Uterus (tissue), 4 donors: ENCODE measurements around the gene OR10C1. TPM values are rescaled to one million over a fixed set of nuclear protein-coding genes. Genes with fewer than 3 reads are reported as not detected.

Source experiments
- DNase-seq, 2 donors: peaks; one replicate each; pipeline ENCODE4 v3.0.0-alpha.2; 2019 to 2020
- H3K27ac ChIP-seq, 2 donors: fragments of 200-600 bp; sonication (generic); 1 replicate in 1 of 2; 2 replicates in 1 of 2; pipeline ENCODE4 v1.5.1; 2016 to 2018
- H3K27me3 ChIP-seq, 2 donors: fragments of 200-600 bp; sonication (generic); one replicate each; pipeline ENCODE4 v1.5.1; 2018 to 2019; ENCODE audit warnings: control low read depth in 1 of 2
- H3K36me3 ChIP-seq, 2 donors: fragments of 200-600 bp; sonication (generic); one replicate each; pipeline ENCODE4 v1.5.1; 2019; ENCODE audit warnings: control low read depth in 1 of 2
- H3K4me1 ChIP-seq, 2 donors: fragments of 200-600 bp; sonication (generic); one replicate each; pipeline ENCODE4 v1.5.1; 2018 to 2019; ENCODE audit warnings: control low read depth in 1 of 2
- H3K4me3 ChIP-seq, 2 donors: fragments of 200-600 bp; sonication (generic); 1 replicate in 1 of 2; 2 replicates in 1 of 2; pipeline ENCODE4 v1.5.1; 2018 to 2019; ENCODE audit warnings: mild to moderate bottlenecking in 1 of 2
- H3K9me3 ChIP-seq, 2 donors: fragments of 200-600 bp; sonication (generic); one replicate each; pipeline ENCODE4 v1.5.1; 2019; ENCODE audit warnings: control low read depth in 1 of 2
- CTCF ChIP-seq, 4 experiments: fragments of 200-600 bp in 2 of 4; fragments of 450-650 bp in 2 of 4; sonication (generic) in 2 of 4; IDR thresholded peaks; one replicate each; pipeline ENCODE4 v1.5.1; 2016 to 2019; ENCODE audit warnings: antibody characterized with exemption in 4 of 4, mild to moderate bottlenecking in 2 of 4, moderate library complexity in 1 of 4
- POLR2A ChIP-seq, 2 donors: fragments of 450-650 bp; IDR thresholded peaks; one replicate each; pipeline ENCODE4 v1.6.1; 2016; ENCODE audit warnings: antibody characterized with exemption in 2 of 2, mild to moderate bottlenecking in 1 of 2, moderate library complexity in 1 of 2
- intact Hi-C: fragments of 100-400 bp; cut with DNase I; formaldehyde crosslinking; loops from one replicate; pipeline ENCODE4 v1.15.1; 2023; ENCODE audit warnings: low total_unique reads
- total RNA-seq, 4 donors: library from RNA; depleted of rRNA in 3 of 4; stranded (reverse); fragments of >200 nt in 3 of 4; gene quantifications; one replicate each; pipeline versions ENCODE4 v1.1.0 to v1.2.4, GENCODE V29; 2014 to 2023
- donor health status: DM: yes; HTN: yes; CAD: no.

The OR10C1 gene
- total RNA-seq, 4 donors from 2014 or later: not detected

GRCh38 chr6:29489286-29489685 is 50.2 kb downstream of the OR10C1 start:
- no peaks in the 10 kb centered on the region for H3K9me3 ChIP-seq
- TF ChIP-seq CTCF (IDR thresholded peaks at IDR 0.05) (no peak), POLR2A (IDR thresholded peaks at IDR 0.05) (no peak)
- no peak overlapping the region for H3K27ac ChIP-seq
- intact Hi-C loops: no loop called here
- no peaks in the 10 kb centered on the region for H3K4me1 ChIP-seq
- H3K36me3 ChIP-seq: no peaks in the 10 kb centered on the region
- H3K4me3 ChIP-seq: no peak overlapping the region
- no peak for DNase-seq
- H3K27me3 ChIP-seq: no peaks in the 10 kb centered on the region

GRCh38 chr6:29490055-29490454 is 50.9 kb downstream of the OR10C1 start:
- TF ChIP-seq POLR2A (IDR thresholded peaks at IDR 0.05) (no peak), CTCF (IDR thresholded peaks at IDR 0.05) (no peak)
- no peak for DNase-seq
- no peaks in the 10 kb centered on the region for H3K27me3 ChIP-seq

GRCh38 chr6:29490552-29490951 is 51.4 kb downstream of the OR10C1 start:
- Histone ChIP-seq H3K27me3 (no peaks in the 10 kb centered on the region), H3K27ac (no peak overlapping the region), H3K9me3 (no peaks in the 10 kb centered on the region), H3K36me3 (no peaks in the 10 kb centered on the region), H3K4me1 (no peaks in the 10 kb centered on the region), H3K4me3 (no peak overlapping the region)
- intact Hi-C loops: no loop called here
- no peak for DNase-seq
- TF ChIP-seq POLR2A (IDR thresholded peaks at IDR 0.05): no peak
- no peak for TF ChIP-seq CTCF (IDR thresholded peaks at IDR 0.05)

More at GRCh38 chr6:29490055-29490454, 50.9 kb downstream of the OR10C1 start:
- no peak overlapping the region for H3K4me3 ChIP-seq
- no peaks in the 10 kb centered on the region for H3K9me3 ChIP-seq
- no peak overlapping the region for H3K27ac ChIP-seq
- H3K4me1 ChIP-seq: no peaks in the 10 kb centered on the region
- intact Hi-C loops: no loop called here
- no peaks in the 10 kb centered on the region for H3K36me3 ChIP-seq

Other genes with a start within 250 kb of the OR10C1 start
- not detected for gene OR14J1, start 137.6 kb upstream of the OR10C1 start, total RNA-seq
- not detected for gene OR5V1, start 70.4 kb upstream of the OR10C1 start, total RNA-seq
- not detected for gene OR12D3, start 64.0 kb upstream of the OR10C1 start, total RNA-seq
- gene OR12D2, start 43.7 kb upstream of the OR10C1 start, total RNA-seq: not detected
- not detected for gene OR12D1, start 24.4 kb upstream of the OR10C1 start, total RNA-seq
- gene OR11A1, start 17.8 kb downstream of the OR10C1 start, total RNA-seq: not detected
- gene OR2H1, start 17.8 kb downstream of the OR10C1 start, total RNA-seq: not detected
- gene MAS1L, start 48.6 kb downstream of the OR10C1 start, total RNA-seq: under 1 TPM in 2 of 4 donors, not detected in 2; 0.37 to 0.48 TPM
- gene UBD, start 120.4 kb downstream of the OR10C1 start, total RNA-seq: under 1 TPM in 1 of 4 donors, not detected in 3; 0.41 TPM
- gene OR2H2, start 145.8 kb downstream of the OR10C1 start, total RNA-seq: not detected
- 100 to 1,000 TPM in 1 of 4 donors, 10 to 100 TPM in 3; 29.4 to 184 (median 44.6) TPM for gene GABBR1, start 193.9 kb downstream of the OR10C1 start, total RNA-seq
- not detected for gene MOG, start 217.8 kb downstream of the OR10C1 start, total RNA-seq
- under 1 TPM in 1 of 4 donors, not detected in 3; 0.24 TPM for gene ZFP57, start 241.8 kb downstream of the OR10C1 start, total RNA-seq